ENCODE data around the gene LRP11. TPM values are rescaled to one million over a fixed set of nuclear protein-coding genes. Genes with fewer than 3 reads are reported as not detected.
"Not testable (repeated sequence)": the region's sequence is repeated elsewhere in the genome, so short reads cannot be mapped to it uniquely, and the experiment has no call there.

Gene LRP11
- total RNA-seq, 2 experiments from 2014 or later, result 1.5 TPM

DNA sequence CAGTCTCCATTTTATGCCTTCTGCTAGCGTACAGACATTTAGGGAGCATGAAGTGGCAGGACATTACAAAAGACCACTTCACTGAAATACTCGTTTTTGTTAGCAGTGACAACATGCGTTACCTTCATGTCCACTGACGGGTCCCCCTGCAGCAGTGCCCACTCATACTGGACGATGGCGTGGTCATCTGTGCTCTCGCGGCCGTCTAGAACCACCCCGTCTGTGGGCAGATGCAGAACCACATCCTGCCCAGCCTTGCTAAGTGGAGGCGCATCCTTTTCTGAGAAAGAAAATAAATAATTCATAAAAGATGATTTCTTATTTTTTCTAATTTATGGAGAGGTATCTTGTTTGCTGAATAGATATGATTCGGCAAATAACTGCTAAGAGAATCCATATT, 11.3 kb downstream of the LRP11 start:
- DNase-seq (ENCODE audit: low spot score), result no peak
- no peaks in the 10 kb centered on the region for H4K20me1 ChIP-seq (ENCODE audit: insufficient read depth, low read length)
- POLR2A ChIA-PET, result no interaction called here
- TF ChIP-seq EZH2phosphoT487 (IDR thresholded peaks at IDR 0.05; ENCODE audit: borderline replicate concordance, low read depth, low read length), result no peak
- TF ChIP-seq, protein P1, sequence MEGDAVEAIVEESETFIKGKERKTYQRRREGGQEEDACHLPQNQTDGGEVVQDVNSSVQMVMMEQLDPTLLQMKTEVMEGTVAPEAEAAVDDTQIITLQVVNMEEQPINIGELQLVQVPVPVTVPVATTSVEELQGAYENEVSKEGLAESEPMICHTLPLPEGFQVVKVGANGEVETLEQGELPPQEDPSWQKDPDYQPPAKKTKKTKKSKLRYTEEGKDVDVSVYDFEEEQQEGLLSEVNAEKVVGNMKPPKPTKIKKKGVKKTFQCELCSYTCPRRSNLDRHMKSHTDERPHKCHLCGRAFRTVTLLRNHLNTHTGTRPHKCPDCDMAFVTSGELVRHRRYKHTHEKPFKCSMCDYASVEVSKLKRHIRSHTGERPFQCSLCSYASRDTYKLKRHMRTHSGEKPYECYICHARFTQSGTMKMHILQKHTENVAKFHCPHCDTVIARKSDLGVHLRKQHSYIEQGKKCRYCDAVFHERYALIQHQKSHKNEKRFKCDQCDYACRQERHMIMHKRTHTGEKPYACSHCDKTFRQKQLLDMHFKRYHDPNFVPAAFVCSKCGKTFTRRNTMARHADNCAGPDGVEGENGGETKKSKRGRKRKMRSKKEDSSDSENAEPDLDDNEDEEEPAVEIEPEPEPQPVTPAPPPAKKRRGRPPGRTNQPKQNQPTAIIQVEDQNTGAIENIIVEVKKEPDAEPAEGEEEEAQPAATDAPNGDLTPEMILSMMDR (conservative IDR thresholded peaks at IDR 0.05; ENCODE audit: low read length), result no peak
- no peaks in the 10 kb centered on the region for H3K79me2 ChIP-seq (ENCODE audit: insufficient read depth, low read depth, low read length)
- H2AFZ ChIP-seq (ENCODE audit: low read length), result peak overlapping the region; percentile 89
- peaks cover 19% of the 10 kb centered on the region for H3K4me1 ChIP-seq (ENCODE audit: insufficient read depth, low read length, poor library complexity, severe bottlenecking)
- peak overlapping the region; percentile 83 for H3K4me2 ChIP-seq (ENCODE audit: low read length)
- CTCF ChIA-PET (ENCODE audit: unreplicated experiment), result no interaction called here
- BruUV-seq (replicated peaks), result no TSS peak
- no peaks in the 10 kb centered on the region for H3K9me2 ChIP-seq (ENCODE audit: insufficient read depth, low read length)
- no peaks in the 10 kb centered on the region for H3K36me3 ChIP-seq (ENCODE audit: insufficient read depth, low read length)
- H3K27ac ChIP-seq (ENCODE audit: low read depth, low read length, poor library complexity, severe bottlenecking), result no peak overlapping the region
- peak overlapping the region; percentile 59 for H3K4me3 ChIP-seq (ENCODE audit: low read depth, low read length, poor library complexity, severe bottlenecking)
- no peaks in the 10 kb centered on the region for H3K9me3 ChIP-seq (ENCODE audit: low read length)
- intact Hi-C loops (cut with micrococcal nuclease; ENCODE audit: unreplicated experiment), result no loop called here

DNA sequence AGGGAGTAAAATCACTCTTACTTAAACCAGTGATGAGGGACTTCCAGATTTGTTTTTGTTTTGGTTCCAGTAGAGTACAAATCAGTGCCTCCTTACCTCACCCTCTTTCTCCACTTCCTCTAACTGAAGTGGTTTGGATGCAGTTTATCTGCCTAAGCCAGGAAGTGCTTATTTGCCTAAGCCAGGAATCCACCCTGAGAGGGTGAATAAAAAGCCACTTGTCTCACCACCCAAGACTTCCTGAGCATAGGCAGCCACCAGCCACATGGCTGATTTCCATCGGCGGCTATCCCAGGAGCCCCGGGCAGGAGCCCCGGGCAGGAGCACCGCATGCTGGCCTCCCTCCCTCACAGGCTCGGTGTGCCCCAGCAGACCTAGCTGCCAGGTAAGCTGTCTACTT, 12.0 kb downstream of the LRP11 start:
- H3K4me2 ChIP-seq (ENCODE audit: low read length), result peak overlapping the region; percentile 83
- BruUV-seq (replicated peaks), result no TSS peak
- H3K27ac ChIP-seq (ENCODE audit: low read depth, low read length, poor library complexity, severe bottlenecking), result peak overlapping the region; percentile 22
- intact Hi-C loops (cut with micrococcal nuclease; ENCODE audit: unreplicated experiment), result no loop called here
- H3K9me3 ChIP-seq (ENCODE audit: low read length), result no peaks in the 10 kb centered on the region
- H3K36me3 ChIP-seq (ENCODE audit: insufficient read depth, low read length), result no peaks in the 10 kb centered on the region
- no peaks in the 10 kb centered on the region for H3K9me2 ChIP-seq (ENCODE audit: insufficient read depth, low read length)
- no peaks in the 10 kb centered on the region for H3K79me2 ChIP-seq (ENCODE audit: insufficient read depth, low read depth, low read length)
- peak overlapping the region; percentile 89 for H2AFZ ChIP-seq (ENCODE audit: low read length)
- ChIA-PET POLR2A (interaction anchor here (1.1 kb wide), 1 partner anchor 20 kb away, joined by 3 read pairs; no protein-coding TSS in a partner anchor), CTCF (ENCODE audit: unreplicated experiment) (no interaction called here)
- TF ChIP-seq, protein P1 (conservative IDR thresholded peaks at IDR 0.05; ENCODE audit: low read length), result no peak
- no peak for TF ChIP-seq EZH2phosphoT487 (IDR thresholded peaks at IDR 0.05; ENCODE audit: borderline replicate concordance, low read depth, low read length)
- DNase-seq (ENCODE audit: low spot score), result peak; percentile 76
- H3K4me3 ChIP-seq (ENCODE audit: low read depth, low read length, poor library complexity, severe bottlenecking), result peak overlapping the region; percentile 59
- no peaks in the 10 kb centered on the region for H4K20me1 ChIP-seq (ENCODE audit: insufficient read depth, low read length)
- H3K4me1 ChIP-seq (ENCODE audit: insufficient read depth, low read length, poor library complexity, severe bottlenecking), result peaks cover 19% of the 10 kb centered on the region

DNA sequence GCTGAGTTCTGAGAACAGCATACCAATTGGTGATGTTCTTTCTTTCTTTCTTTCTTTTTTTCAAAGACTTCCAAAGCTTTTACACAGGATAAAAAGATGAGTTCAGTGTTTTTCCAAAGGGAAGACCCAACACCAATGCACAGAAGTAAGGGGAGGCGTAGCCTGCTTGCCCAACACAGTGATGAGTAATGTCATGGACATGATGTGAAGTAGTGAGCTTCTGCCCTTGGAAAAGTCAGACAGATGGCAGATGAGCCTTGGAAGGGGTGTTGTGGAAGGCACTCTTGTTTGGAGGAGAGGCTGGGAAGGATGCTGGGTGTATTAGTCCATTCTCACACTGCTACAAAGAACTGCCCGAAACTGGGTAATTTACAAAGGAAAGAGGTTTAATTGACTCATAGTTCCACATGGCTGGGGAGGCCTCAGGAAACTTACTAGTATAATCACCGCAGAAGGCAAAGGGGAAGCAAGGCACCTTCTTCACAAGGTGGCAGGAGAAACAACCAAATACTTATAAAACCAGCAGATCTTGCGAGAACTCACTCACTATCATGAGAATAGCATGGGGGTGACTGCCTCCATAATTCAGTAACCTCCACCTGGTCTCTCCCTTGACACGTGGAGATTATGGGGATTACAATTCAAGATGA, 12.6 kb downstream of the LRP11 start:
- BruUV-seq (replicated peaks), result no TSS peak
- CTCF ChIA-PET (ENCODE audit: unreplicated experiment), result no interaction called here

DNA sequence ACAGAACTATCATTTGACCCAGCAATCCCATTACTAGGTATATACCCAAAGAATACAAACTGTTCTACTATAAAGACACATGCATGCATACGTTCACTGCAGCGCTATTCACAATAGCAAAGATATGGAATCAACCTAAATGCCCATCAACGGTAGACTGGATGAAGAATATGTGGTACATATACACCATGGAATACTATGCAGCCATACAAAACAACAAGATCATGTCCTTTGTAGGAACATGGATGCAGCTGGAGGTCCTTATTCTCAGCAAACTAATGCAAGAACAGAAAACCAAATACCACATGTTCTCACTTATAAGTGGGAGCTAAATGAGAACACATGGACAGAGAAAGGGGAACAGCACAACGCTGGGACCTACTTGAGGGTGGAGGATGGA, 15.8 kb downstream of the LRP11 start:
- H3K79me2 ChIP-seq (ENCODE audit: insufficient read depth, low read depth, low read length); H4K20me1 ChIP-seq (ENCODE audit: insufficient read depth, low read length); DNase-seq (ENCODE audit: low spot score); H3K4me2 ChIP-seq (ENCODE audit: low read length); H2AFZ ChIP-seq (ENCODE audit: low read length); H3K9me2 ChIP-seq (ENCODE audit: insufficient read depth, low read length); H3K27ac ChIP-seq (ENCODE audit: low read depth, low read length, poor library complexity, severe bottlenecking); intact Hi-C loops (cut with micrococcal nuclease; ENCODE audit: unreplicated experiment); BruUV-seq (replicated peaks); H3K4me3 ChIP-seq (ENCODE audit: low read depth, low read length, poor library complexity, severe bottlenecking); H3K36me3 ChIP-seq (ENCODE audit: insufficient read depth, low read length); POLR2A ChIA-PET; H3K9me3 ChIP-seq (ENCODE audit: low read length); CTCF ChIA-PET (ENCODE audit: unreplicated experiment): not testable (repeated sequence)
- H3K4me1 ChIP-seq (ENCODE audit: insufficient read depth, low read length, poor library complexity, severe bottlenecking), result peaks cover 19% of the 10 kb centered on the region

More for the DNA sequence above, 12.6 kb downstream of the LRP11 start:
- H2AFZ ChIP-seq (ENCODE audit: low read length), result peak overlapping the region; percentile 89
- intact Hi-C loops (cut with micrococcal nuclease; ENCODE audit: unreplicated experiment), result no loop called here
- peak; percentile 14 for DNase-seq (ENCODE audit: low spot score)
- H3K27ac ChIP-seq (ENCODE audit: low read depth, low read length, poor library complexity, severe bottlenecking), result peak overlapping the region; percentile 22
- H3K4me1 ChIP-seq (ENCODE audit: insufficient read depth, low read length, poor library complexity, severe bottlenecking), result peaks cover 19% of the 10 kb centered on the region
- POLR2A ChIA-PET, result interaction anchor here (1.1 kb wide), 1 partner anchor 20 kb away, joined by 3 read pairs; no protein-coding TSS in a partner anchor
- peak overlapping the region; percentile 59 for H3K4me3 ChIP-seq (ENCODE audit: low read depth, low read length, poor library complexity, severe bottlenecking)
- TF ChIP-seq, protein P1 (conservative IDR thresholded peaks at IDR 0.05; ENCODE audit: low read length), result no peak
- no peak for TF ChIP-seq EZH2phosphoT487 (IDR thresholded peaks at IDR 0.05; ENCODE audit: borderline replicate concordance, low read depth, low read length)
- peak overlapping the region; percentile 83 for H3K4me2 ChIP-seq (ENCODE audit: low read length)
- no peaks in the 10 kb centered on the region for H3K9me3 ChIP-seq (ENCODE audit: low read length)
- H3K79me2 ChIP-seq (ENCODE audit: insufficient read depth, low read depth, low read length), result no peaks in the 10 kb centered on the region
- no peaks in the 10 kb centered on the region for H3K36me3 ChIP-seq (ENCODE audit: insufficient read depth, low read length)
- no peaks in the 10 kb centered on the region for H3K9me2 ChIP-seq (ENCODE audit: insufficient read depth, low read length)
- no peaks in the 10 kb centered on the region for H4K20me1 ChIP-seq (ENCODE audit: insufficient read depth, low read length)

Data from OCI-LY7 (cell line).